HFF-Myc (cell line): ENCODE measurements around the gene LHFPL5.

Experiments used
- DNase-seq: peaks from one replicate; pipeline ENCODE4 v3.0.0-alpha.2; 2011; ENCODE audit warnings: low read depth; ENCODE audit errors: extremely low read depth
- H3K4me3 ChIP-seq: replicated peaks from 2 replicates; pipeline ENCODE4 v1.5.1; 2011; ENCODE audit warnings: low read depth, mild to moderate bottlenecking, control low read depth, low read length
- CTCF ChIP-seq: IDR thresholded peaks from 2 replicates; pipeline ENCODE4 v1.5.1; 2012; ENCODE audit warnings: mild to moderate bottlenecking, low read depth, low read length, control low read depth; ENCODE audit errors: missing control alignments

The LHFPL5 gene

GRCh38 chr6:35797837-35798526 is 7.2 kb upstream of the LHFPL5 start:
- no peak overlapping the region for H3K4me3 ChIP-seq
- no peak for DNase-seq
- no peak for TF ChIP-seq CTCF

DNA sequence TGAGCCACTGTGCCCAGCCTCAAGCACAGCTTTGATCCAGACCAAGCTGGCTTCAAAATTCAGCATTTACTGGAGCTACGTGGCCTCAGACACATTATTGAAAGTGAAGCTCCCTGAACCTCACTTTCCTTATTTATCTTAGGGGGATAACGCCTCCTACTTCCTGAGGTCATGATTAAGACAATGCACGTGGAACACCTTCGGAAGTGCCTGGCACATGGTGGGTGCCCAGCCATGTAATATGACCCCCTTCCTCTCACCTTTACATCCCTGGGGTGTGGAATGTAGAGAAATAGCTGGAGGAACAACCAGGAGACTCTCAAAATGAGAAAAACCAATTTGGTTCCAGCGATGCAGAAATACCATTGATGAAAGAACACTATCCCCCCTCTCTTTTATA is 6.4 kb upstream of the LHFPL5 start:
- TF ChIP-seq CTCF, result no peak
- DNase-seq, result no peak
- no peak overlapping the region for H3K4me3 ChIP-seq

DNA sequence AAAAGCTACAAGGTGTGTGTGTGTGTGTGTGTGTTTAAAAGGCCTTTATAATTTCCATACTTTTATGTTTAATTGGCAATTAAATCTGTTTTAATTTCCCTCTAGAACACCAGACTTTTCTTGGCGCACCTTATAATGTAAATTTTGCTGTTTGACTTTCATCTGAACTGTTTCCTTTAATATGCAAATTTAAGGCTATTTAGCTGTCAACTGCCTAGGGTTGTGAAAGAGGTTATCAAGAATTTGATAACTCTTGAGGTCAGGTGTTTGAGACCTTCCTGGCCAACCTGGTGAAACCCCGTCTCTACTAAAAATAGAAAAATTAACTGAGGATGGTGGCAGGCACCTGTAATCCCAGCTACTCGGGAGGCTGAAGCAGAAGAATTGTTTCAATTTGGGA is 4.0 kb upstream of the LHFPL5 start:
- no peak for DNase-seq
- no peak overlapping the region for H3K4me3 ChIP-seq
- TF ChIP-seq CTCF, result no peak

GRCh38 chr6:35808688-35809087 is 3.5 kb downstream of the LHFPL5 start:
- H3K4me3 ChIP-seq, result no peak overlapping the region
- no peak for TF ChIP-seq CTCF
- no peak for DNase-seq

- DNase-seq, result no peak
- H3K4me3 ChIP-seq, result no peak overlapping the region
- no peak for TF ChIP-seq CTCF
Observed at GRCh38 chr6:35809809-35810208, 4.7 kb downstream of the LHFPL5 start.

GRCh38 chr6:35810971-35811698 is 6.0 kb downstream of the LHFPL5 start:
- DNase-seq, result peak; percentile 30
- no peak overlapping the region for H3K4me3 ChIP-seq
- no peak for TF ChIP-seq CTCF
